ENCODE results near the gene STK4. TPM values are rescaled to one million over a fixed set of nuclear protein-coding genes. Genes with fewer than 3 reads are reported as not detected.

The STK4 gene
- polyA plus RNA-seq, 1 donor from 2014 or later: 14.0 TPM

- no peaks in the 10 kb centered on the region for H3F3A ChIP-seq (ENCODE audit: insufficient read depth, low read length, poor library complexity, severe bottlenecking)
- TF ChIP-seq TAF1 (IDR thresholded peaks at IDR 0.05; ENCODE audit: low read depth): no peak
- no peak for TF ChIP-seq MXI1 (conservative IDR thresholded peaks at IDR 0.05; ENCODE audit: poor library complexity, severe bottlenecking)
- no peak for TF ChIP-seq CTCF (IDR thresholded peaks at IDR 0.05; ENCODE audit: poor library complexity, severe bottlenecking)
- no peak for TF ChIP-seq EZH2 (IDR thresholded peaks at IDR 0.05; ENCODE audit: borderline replicate concordance, insufficient read depth, low read length, poor library complexity, severe bottlenecking)
- no peak for TF ChIP-seq SMC3 (conservative IDR thresholded peaks at IDR 0.05; ENCODE audit: poor library complexity)
- no peak for TF ChIP-seq RAD21 (conservative IDR thresholded peaks at IDR 0.05)
- TF ChIP-seq REST (IDR thresholded peaks at IDR 0.05; ENCODE audit: borderline replicate concordance): no peak
- TF ChIP-seq EP300 (conservative IDR thresholded peaks at IDR 0.05; ENCODE audit: poor library complexity, severe bottlenecking): no peak
- TF ChIP-seq POLR2AphosphoS5 (IDR thresholded peaks at IDR 0.05): no peak
- H3K36me3 ChIP-seq (ENCODE audit: insufficient read depth, low read length): no peaks in the 10 kb centered on the region
- H4K20me1 ChIP-seq (ENCODE audit: insufficient read depth): no peaks in the 10 kb centered on the region
- H3K9me2 ChIP-seq (ENCODE audit: insufficient read depth, low read length): no peaks in the 10 kb centered on the region
- H3K27ac ChIP-seq (ENCODE audit: low read length): no peak overlapping the region
- no peak overlapping the region for H3K4me2 ChIP-seq (ENCODE audit: low read length)
- no peak overlapping the region for H2AFZ ChIP-seq (ENCODE audit: low read depth, low read length)
- no peaks in the 10 kb centered on the region for H3K27me3 ChIP-seq (ENCODE audit: insufficient read depth, low read depth, low read length)
- H3K9me3 ChIP-seq (ENCODE audit: low read length): no peaks in the 10 kb centered on the region
- H3K9ac ChIP-seq (ENCODE audit: low read length): no peak overlapping the region
- no peaks in the 10 kb centered on the region for H3K79me2 ChIP-seq (replicated peaks; ENCODE audit: insufficient read depth, low read length)
- no peak overlapping the region for H3K4me3 ChIP-seq (ENCODE audit: low read length)
Observed at GRCh38 chr20:45019027-45019761, 52.9 kb downstream of the STK4 start.

GRCh38 chr20:45019762-45020123 lies 53.4 kb downstream of the STK4 start:
- Histone ChIP-seq H3K79me2 (replicated peaks; ENCODE audit: insufficient read depth, low read length) (no peaks in the 10 kb centered on the region), H3K27ac (ENCODE audit: low read length) (no peak overlapping the region), H3K9me3 (ENCODE audit: low read length) (no peaks in the 10 kb centered on the region), H4K20me1 (ENCODE audit: insufficient read depth) (no peaks in the 10 kb centered on the region), H3K27me3 (ENCODE audit: insufficient read depth, low read depth, low read length) (no peaks in the 10 kb centered on the region), H3F3A (ENCODE audit: insufficient read depth, low read length, poor library complexity, severe bottlenecking) (no peaks in the 10 kb centered on the region), H3K9ac (ENCODE audit: low read length) (no peak overlapping the region), H3K4me3 (ENCODE audit: low read length) (no peak overlapping the region), H2AFZ (ENCODE audit: low read depth, low read length) (no peak overlapping the region), H3K36me3 (ENCODE audit: insufficient read depth, low read length) (no peaks in the 10 kb centered on the region), H3K9me2 (ENCODE audit: insufficient read depth, low read length) (no peaks in the 10 kb centered on the region), H3K4me2 (ENCODE audit: low read length) (no peak overlapping the region)
- TF ChIP-seq RAD21 (conservative IDR thresholded peaks at IDR 0.05): no peak
- TF ChIP-seq MXI1 (conservative IDR thresholded peaks at IDR 0.05; ENCODE audit: poor library complexity, severe bottlenecking): no peak
- TF ChIP-seq REST (IDR thresholded peaks at IDR 0.05; ENCODE audit: borderline replicate concordance): no peak
- no peak for TF ChIP-seq EP300 (conservative IDR thresholded peaks at IDR 0.05; ENCODE audit: poor library complexity, severe bottlenecking)
- no peak for TF ChIP-seq EZH2 (IDR thresholded peaks at IDR 0.05; ENCODE audit: borderline replicate concordance, insufficient read depth, low read length, poor library complexity, severe bottlenecking)
- no peak for TF ChIP-seq SMC3 (conservative IDR thresholded peaks at IDR 0.05; ENCODE audit: poor library complexity)
